HG02884 (cell line): ENCODE results near the gene JAG1.
"Not testable (repeated sequence)": the region's sequence is repeated elsewhere in the genome, so short reads cannot be mapped to it uniquely, and the experiment has no call there.

Experiments
- ATAC-seq: cut with Tn5 transposase; IDR thresholded peaks from one replicate; pipeline ENCODE4 v1.9.1; 2021; ENCODE audit warnings: mild to moderate bottlenecking, moderate library complexity; ENCODE audit not compliant: unreplicated experiment

The JAG1 gene

DNA sequence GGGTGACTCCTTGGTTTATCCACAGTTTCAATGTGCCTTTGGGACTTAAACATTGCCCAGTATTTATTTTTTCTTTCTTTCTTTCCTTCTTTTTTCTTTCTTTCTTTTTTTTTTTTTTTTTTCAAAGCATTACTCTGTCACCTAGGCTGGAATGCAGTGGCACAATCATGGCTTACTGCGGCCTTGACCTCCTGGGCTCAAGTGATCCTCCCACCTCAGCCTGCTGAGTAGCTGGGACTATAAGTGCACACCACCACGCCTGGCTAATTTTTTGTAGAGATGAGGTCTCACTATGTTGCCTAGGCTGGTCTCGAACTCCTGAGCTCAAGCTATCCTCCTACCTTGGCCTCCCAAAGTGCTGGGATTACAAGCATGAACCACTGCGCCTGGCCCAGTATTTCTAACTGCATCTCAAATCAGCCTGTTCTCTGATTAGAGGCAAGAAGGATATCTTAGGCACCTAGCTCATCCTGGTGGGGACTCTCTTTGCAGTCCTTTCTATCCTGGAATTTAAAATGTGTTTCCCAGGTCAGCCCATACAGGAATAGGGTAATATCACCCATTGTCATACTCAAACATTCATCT is 56.2 kb downstream of the JAG1 start:
- ATAC-seq: not testable (repeated sequence)

DNA sequence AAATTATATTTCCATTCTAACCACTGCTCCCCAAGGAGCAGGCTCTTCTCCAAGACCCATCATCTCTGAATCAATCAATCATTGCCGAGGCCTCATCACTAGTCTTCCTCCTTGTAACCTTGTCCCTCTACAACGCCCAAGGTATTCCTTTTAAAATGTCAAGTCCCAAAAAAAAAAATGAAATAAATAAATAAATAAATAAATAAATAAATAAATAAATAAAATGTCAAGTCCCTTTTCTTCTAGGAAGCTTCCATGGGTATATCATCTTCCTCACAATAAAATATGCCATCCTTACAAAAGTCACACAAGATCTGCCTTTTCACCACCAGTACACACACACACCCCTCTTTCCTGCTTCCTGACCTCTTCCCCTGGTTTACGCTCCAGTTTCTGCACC is 57.6 kb downstream of the JAG1 start:
- ATAC-seq: no peak

DNA sequence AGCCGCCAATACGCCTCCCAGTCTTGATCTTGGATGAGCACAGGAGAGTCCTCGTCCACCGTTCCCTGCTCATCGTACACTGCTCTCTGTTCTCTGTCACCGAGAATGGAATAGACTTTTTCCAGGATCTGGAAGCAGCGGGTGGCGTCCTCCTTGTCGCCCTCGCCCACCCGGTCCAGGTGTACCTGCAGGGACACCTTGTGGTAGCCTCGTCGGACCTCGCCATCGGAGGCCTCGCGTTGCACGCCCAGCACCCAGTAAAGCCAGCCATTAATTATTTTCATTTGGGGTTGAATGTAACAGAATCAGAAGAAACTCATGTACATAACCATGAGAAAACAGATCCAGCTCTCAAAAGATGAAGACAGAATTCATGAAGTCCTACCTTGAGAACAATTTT is 59.9 kb downstream of the JAG1 start:
- ATAC-seq: no peak

DNA sequence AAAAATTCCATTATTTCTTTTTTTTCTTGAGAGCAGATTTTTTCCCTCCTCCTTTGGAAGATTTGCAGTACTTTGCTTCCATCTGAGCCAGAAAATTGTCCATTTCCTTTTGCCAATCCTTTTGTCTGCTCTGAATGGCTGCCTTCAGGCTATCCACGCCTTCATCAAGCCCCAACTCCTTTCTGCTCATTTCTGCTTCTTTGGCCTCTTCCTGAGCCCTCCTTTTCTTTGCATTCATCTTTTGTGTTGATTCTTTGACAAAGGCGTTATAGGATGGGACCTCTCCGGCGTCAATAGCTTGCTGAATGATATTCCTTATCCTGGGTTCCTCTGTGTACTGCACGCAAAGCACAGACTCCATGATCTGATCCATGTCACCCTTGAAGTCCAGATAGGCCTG is 60.4 kb downstream of the JAG1 start:
- ATAC-seq: not testable (repeated sequence)

DNA sequence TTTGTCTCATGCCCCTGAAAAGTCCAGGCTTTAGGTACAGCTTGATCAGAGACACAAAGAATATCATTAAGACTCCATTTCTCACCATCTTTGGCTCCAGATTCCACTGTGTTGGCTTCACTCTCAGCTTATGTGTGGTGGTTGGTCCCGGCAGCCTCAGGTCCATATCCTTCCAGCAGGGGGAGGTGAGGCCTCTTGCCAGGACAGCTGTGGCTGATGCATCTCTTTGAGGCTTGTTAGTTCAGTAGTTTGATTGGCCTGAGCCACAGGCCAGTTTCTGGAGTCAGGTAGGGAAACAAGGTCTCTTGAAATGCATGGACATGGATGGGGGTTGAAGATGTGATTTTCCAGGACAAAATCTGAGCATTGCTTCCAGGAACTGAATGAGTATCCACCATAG is 62.4 kb downstream of the JAG1 start:
- peak; percentile 75 for ATAC-seq

DNA sequence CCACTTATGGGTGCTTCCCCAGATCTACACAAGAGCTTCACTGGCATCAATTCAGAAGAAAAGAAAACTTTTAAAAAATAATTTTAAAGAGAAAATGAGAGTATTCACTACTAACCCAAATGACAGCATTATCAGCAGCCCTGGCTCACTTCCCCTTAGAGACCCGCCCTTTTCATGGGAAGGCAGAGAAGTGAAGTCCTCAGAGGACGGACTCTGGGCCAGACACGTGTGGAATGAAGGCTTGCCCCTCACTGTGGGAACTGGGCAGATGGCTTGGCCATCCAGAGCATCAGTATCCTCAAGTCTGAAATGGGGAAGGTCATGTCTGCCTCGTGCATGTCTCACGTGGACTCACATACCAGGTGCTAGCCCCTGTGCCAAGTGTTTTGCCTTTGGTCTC is 63.5 kb downstream of the JAG1 start:
- no peak for ATAC-seq

DNA sequence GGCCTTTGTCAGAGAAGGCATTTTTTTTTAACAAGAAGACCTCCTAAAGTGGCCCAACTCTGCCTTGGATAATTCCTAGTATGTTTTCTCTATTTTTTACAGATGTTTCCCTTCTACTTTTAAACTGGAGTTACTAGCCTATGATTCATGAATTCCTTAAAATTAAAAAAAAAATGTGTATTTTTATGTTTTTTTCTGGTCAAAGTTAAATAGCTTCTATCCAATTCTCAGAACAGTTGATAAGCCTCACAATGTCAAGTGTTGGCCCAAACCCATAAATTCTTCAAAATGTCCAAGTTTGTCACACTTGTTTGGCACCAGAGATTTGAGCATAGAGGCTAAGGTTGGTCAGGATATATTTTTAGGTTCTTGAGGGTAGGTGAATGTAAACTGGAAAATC is 64.0 kb downstream of the JAG1 start:
- no peak for ATAC-seq

DNA sequence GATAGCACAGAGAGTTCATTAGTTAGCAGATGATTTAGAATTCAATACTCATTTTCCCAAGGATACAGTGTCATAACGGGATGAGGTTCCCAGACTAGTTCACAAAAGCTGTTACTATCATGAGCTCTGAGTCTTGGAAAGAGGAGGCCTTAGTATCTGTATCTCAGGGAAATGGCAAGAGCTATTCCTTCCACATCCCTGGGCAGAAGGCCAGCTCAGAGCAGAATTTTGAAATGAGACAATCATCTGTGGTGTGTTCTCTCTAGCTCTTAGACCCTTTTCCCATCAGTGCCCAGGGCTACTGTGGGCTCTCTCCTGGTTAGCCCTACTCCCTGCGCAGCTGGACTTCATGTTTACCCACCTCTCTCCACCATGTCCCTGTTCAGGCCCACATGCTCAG is 64.5 kb downstream of the JAG1 start:
- ATAC-seq: no peak

DNA sequence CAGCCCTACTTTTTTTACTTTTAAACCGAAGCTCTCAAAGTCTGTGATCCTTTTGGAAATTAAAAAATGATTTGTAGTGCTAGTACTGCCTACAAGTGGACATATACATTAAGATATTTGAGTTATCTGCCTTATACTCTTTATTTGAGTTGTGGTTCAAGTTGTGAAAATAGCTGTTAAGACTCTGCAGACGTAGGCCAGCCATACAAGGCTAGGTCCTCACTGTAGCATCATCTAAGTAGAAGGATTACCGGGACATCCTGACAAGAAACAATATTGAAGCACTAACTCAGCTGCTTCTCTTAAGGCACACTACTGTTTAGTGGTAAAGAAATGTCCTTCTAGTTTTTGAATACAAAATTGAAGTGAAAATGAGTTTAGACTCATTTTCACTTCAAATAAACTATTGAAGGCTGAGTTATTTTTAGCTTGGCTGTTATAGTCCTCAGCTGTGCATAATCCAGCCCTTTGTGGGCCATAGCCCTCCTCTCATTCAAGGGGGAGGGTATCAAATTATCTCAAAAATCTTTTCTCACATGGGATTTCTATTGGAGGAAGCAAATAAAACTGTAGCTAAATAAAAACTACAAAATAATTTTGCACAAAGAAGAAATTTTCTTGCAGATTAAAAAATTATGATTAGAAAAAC is 68.1 kb downstream of the JAG1 start:
- no peak for ATAC-seq

DNA sequence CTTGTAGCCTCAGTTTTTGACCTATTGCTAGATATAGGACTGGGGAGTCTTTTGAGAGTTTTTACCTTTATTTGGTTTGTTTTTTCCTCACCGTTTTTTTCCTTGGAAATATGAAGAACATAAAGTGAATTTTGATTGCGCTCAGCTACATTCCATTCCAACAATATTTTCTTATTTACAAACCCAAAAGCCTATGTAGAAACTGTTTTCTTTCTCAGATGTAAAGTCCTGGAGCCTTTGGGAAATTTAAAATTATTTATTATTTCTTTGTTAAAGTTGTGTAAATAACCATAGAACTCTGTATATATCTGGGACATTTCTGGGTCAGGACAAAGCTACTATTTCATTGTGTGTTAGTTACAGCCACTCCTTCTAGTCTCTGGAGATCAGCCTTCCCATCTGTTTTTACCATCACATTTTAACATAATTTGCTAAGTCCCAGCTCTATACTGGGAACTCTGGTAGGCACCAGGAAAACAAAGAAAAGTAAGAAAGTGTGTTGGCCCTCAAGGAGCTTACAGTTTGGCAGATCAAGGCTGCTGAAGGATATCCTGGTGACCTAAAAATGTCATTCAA is 68.8 kb downstream of the JAG1 start:
- no peak for ATAC-seq

DNA sequence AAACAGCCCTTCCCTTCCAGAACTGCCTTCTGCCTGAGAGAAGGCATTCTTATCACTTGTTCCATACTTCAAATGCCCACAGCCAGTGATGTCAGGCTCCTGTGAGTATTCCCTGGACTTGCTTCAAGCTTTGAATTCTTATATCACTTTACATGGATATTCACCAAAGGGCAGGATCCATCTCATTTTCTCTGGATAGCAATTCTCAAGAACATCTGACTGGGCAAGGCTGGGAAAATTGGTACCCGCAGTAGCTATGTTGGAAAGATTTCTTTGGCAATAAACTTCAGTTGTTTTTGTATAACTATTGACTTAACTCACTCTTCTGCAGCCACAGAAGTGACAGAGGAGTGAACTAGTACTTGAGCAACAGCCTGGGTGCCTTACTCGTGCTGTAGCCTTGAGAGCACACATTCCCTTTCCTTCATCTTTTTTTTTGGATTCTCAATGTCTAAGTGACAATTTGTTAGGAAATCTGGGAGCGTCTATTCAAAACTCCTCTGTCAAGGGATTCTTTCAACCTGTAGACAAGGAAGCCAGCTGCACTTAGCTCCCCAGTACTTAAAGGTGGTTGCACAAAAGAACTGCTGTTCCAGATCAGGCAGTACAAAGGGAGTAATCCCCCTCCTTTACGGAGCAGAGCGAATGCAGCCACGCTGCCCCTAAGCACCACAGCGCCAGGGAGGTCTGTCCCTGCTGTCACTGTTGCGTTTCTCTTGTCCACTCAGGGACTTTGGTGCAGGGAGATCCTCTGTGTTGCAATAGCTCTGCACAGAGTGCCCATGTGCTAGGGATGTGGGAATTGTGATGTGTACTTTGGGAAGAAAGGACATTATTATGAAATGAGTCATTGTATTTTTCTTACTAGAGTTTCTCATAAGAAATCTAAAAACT is 69.6 kb downstream of the JAG1 start:
- no peak for ATAC-seq

DNA sequence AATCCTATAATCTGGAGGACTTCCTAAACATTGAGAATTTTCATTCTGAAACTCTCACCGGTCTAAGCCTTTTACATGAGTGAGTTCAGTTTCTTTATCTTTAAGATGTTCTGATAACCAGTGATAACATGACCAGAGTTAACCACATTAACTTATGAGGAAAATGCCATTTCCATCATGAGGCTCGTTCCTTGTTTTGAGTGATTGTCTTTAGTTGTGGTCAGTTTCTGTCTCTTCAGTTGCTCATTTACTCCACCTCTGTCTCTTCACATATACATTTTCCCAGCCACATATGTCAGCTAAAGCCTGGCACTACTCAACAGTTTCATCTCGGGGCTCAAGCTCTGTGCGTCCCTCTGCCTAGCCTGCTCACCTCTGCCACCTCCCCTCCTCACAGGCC is 70.4 kb downstream of the JAG1 start:
- no peak for ATAC-seq

DNA sequence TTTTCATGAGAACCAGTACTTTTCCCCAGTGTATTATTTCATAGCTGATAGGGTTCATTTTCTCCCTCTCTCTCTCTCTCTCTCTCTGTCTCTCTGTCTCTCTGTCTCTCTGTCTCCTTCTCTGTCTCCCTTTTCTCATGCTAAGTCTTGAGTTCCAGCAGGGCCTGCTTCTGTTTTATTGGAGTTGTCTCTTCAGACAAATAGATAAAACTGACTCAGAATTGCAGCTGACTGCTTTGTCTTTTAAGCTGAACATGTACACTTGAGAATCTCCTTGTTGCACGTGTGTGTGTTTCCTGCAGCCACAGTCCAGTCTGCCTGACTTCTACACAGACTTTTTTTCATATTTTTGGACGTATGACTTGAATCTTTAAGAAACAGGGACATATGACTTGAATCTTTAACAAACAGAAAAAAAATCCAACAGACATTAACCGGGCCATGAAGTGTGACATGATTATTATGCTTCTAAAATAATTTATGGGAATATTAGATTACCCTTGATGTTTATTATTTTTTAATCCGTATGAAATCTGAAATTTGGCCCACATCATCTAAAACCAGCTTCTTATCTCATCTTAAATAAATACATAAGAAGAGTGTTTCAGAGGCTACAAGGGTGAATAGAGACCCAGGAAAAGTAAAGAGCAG is 71.5 kb downstream of the JAG1 start:
- no peak for ATAC-seq

DNA sequence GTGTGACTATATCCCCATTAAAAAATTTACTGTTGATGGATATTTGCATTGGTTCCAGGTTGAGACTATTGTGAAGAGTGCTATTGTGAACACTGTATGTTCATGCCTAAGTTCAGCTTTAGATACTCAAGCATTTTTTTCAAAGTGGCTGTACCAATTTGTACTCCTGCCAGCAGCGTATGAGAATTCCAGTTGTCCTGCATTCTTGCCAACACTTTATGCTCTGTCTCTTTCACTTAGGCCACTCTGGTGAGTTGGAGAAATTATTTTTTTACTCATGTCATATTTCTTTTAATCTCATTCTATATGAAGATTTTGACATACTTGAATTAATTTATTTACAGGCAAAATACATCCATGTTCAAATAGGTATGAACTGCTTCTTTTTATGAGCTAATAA is 76.2 kb downstream of the JAG1 start:
- ATAC-seq: no peak

DNA sequence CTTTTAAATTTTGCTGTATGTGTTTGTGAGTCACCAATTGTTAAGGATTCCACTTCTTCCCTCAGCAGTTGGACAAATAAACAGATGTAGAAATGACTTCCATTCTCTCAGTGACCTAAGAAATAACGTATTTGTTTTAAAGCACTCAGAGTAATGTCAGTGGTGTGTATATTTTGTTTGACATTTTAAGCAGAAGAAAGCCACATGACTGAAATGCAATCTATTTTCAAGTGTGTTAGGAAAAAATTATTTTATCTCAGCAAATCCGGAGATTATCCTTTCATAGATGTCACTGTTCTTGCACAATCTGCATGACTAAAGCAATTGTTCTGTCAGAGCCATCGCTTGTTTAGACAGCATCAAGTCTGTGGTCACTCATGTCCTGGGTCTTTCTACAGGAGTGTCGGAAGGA is 77.1 kb downstream of the JAG1 start:
- no peak for ATAC-seq

DNA sequence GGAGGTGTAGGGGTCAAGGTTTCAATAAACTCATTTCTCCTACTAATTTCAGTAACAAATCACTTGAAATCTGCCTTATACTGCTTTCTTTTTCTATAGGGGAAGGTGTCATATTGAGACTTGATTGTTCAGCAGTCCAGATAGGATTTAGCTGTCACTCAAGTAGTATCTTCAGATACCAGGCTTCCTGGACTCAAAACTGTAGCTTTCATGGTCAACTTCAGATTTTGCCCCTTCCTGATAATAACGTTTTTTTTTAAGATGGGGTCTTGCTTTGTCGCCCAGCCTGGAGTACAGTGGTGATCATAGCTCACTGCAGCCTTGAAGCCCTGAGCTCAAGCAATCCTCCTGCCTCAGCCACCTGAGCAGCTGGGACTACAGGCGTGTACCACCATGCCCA is 77.8 kb downstream of the JAG1 start:
- no peak for ATAC-seq

DNA sequence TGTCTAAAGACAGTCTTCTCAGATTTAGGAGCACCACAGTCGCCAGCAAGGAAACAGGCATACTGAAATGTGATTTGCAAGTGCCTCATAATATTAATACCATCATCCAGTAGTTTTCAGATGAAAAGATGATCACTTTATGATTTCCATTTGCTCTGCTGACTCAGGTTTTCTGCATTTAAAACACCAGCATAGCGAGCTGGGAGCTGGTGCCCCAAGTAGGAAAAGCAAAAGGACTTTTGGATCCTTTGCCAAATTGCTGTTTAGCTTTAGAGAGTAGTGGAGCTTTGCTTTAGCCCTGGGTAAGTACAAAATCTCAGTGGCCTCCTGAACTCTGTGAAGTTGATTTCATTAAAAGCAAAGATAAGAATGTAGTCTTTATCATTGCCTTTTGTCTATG is 78.5 kb downstream of the JAG1 start:
- no peak for ATAC-seq

DNA sequence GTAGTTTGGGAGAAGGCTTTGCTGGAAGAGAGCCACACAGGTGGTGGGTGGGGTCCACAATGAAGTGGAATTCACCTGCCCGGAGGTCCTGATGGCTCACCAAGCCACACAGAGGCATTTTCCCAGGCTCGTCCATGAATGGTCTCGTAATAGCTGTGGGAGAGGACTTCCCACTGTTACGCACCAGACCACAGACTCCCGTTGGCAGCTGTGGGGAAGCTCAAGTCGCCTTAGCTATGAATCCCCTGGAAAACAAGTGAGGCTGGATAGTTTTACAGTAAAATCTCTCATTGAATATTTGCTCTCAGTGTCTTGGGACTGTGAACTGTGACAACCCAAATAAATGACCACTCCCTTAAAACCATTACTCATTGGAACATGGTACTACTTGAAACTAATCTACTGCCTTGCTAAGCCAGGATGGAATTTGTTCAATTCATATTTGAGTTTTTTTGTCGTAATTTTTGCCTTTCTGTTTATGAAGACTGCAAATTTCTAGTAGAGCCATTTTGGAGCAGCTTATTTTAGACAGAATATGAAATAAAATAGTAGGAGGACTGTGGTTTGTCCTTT is 79.4 kb downstream of the JAG1 start:
- ATAC-seq: no peak

DNA sequence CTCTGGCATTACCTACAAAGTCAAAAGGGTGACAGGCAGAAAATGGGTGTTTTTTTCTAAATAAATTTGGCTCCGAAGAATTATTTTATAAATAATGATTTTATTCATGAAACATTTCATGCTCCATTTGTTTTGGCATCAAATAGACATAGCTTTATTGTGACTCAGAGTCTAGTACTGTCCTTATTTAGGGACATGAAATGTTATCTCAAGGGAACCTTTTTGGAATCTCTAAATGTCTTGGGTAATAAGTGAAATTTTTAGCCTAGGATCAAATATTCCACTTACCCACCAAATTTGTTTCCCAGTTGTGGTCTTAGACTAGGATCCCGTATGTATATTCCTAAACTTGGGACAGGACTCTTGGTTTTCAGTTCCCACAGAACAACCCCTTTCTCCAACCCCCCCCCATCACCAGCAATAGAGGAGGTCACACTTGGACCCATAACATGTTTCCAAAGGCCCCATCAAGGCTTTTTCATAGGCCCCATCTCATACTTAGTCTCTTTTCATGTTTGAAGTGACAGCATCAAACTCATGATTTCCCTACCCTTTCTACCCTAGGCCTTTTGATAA is 81.8 kb downstream of the JAG1 start:
- no peak for ATAC-seq

DNA sequence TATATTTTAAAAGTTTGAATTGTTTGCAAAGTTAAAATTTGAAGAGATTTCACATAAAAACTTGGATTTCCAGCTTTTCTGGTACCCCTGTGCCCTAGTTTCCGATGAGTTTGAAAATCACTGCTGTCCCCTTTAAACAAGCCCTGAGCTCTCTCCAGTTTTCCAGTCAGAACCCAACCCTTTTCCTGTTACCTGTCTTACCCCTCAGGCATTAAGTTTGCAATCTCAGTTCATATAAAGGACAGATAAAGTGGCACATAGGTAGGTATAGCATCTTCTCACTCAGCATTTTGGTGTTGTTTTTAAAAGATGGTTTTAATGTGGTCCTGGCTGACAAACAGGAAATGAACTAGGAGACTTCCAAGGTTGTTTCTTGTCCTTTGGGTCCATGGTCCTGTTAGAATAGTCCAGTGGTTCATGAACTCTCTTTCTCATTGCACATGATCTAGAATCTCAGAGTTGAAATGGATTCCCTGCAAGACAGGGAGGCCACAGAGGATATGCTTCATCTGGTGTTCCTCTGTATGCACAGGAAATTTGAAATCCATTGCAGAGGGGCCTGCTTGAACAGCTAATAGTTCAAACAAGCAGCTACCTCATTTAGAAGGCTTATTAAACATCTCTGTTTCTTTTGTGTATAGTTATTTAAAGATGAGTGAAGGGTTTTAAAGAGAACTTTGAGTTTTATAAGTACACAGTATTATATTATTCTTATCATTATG is 82.7 kb downstream of the JAG1 start:
- no peak for ATAC-seq
